Measurements from ENCODE around the gene TEX51.

The TEX51 gene

GRCh38 chr2:126894082-126894481 lies 4.6 kb upstream of the TEX51 start:
- no peak overlapping the region for H3K4me3 ChIP-seq (ENCODE audit: low read depth in 1 of 2, low read length in 2 of 2)
- no peaks in the 10 kb centered on the region for H3K36me3 ChIP-seq (ENCODE audit: control insufficient read depth in 1 of 2, insufficient read depth in 2 of 2, low read length in 2 of 2)
- H3K9me3 ChIP-seq (ENCODE audit: control insufficient read depth in 1 of 2, low read length in 2 of 2): no peaks in the 10 kb centered on the region
- H3K27ac ChIP-seq (ENCODE audit: low read length): no peak overlapping the region
- H3K4me1 ChIP-seq (ENCODE audit: control insufficient read depth in 1 of 2, insufficient read depth in 2 of 2, low read length in 2 of 2): no peaks in the 10 kb centered on the region
- no peaks in the 10 kb centered on the region for H3K27me3 ChIP-seq (ENCODE audit: low read depth, low read length)

- Histone ChIP-seq H3K4me1 (ENCODE audit: control insufficient read depth in 1 of 2, insufficient read depth in 2 of 2, low read length in 2 of 2) (no peaks in the 10 kb centered on the region), H3K36me3 (ENCODE audit: control insufficient read depth in 1 of 2, insufficient read depth in 2 of 2, low read length in 2 of 2) (no peaks in the 10 kb centered on the region), H3K4me3 (ENCODE audit: low read depth in 1 of 2, low read length in 2 of 2) (no peak overlapping the region), H3K27me3 (ENCODE audit: low read depth, low read length) (no peaks in the 10 kb centered on the region), H3K27ac (ENCODE audit: low read length) (no peak overlapping the region), H3K9me3 (ENCODE audit: control insufficient read depth in 1 of 2, low read length in 2 of 2) (no peaks in the 10 kb centered on the region)
Measured at GRCh38 chr2:126894585-126895182, 4.0 kb upstream of the TEX51 start.

GRCh38 chr2:126895336-126895735 lies 3.4 kb upstream of the TEX51 start:
- H3K27me3 ChIP-seq (ENCODE audit: low read depth, low read length): no peaks in the 10 kb centered on the region
- no peaks in the 10 kb centered on the region for H3K36me3 ChIP-seq (ENCODE audit: control insufficient read depth in 1 of 2, insufficient read depth in 2 of 2, low read length in 2 of 2)
- no peaks in the 10 kb centered on the region for H3K9me3 ChIP-seq (ENCODE audit: control insufficient read depth in 1 of 2, low read length in 2 of 2)
- H3K27ac ChIP-seq (ENCODE audit: low read length): no peak overlapping the region
- no peak overlapping the region for H3K4me3 ChIP-seq (ENCODE audit: low read depth in 1 of 2, low read length in 2 of 2)
- no peaks in the 10 kb centered on the region for H3K4me1 ChIP-seq (ENCODE audit: control insufficient read depth in 1 of 2, insufficient read depth in 2 of 2, low read length in 2 of 2)

DNA sequence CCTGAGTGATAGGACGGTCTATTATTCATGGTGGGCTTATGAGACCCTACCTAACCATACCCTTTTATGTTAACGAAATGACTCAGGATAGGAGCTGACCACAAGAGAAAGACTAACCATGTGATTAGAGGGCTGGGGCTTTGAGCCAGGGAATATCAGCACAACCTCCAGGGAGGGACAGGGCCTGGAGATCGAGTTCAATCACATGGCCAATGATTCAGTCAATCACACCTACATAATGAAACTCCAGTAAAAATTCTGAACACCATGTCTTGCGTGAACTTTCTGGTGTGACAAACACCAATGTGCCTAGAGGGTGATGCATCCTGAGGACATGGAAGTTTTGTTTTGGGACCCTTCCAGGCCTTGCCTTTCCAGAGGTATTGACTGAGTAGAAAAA lies 2.2 kb upstream of the TEX51 start:
- Histone ChIP-seq H3K4me1 (ENCODE audit: control insufficient read depth in 1 of 2, insufficient read depth in 2 of 2, low read length in 2 of 2) (no peaks in the 10 kb centered on the region), H3K4me3 (ENCODE audit: low read depth in 1 of 2, low read length in 2 of 2) (no peak overlapping the region), H3K27ac (ENCODE audit: low read length) (no peak overlapping the region), H3K27me3 (ENCODE audit: low read depth, low read length) (no peaks in the 10 kb centered on the region), H3K9me3 (ENCODE audit: control insufficient read depth in 1 of 2, low read length in 2 of 2) (no peaks in the 10 kb centered on the region), H3K36me3 (ENCODE audit: control insufficient read depth in 1 of 2, insufficient read depth in 2 of 2, low read length in 2 of 2) (no peaks in the 10 kb centered on the region)

DNA sequence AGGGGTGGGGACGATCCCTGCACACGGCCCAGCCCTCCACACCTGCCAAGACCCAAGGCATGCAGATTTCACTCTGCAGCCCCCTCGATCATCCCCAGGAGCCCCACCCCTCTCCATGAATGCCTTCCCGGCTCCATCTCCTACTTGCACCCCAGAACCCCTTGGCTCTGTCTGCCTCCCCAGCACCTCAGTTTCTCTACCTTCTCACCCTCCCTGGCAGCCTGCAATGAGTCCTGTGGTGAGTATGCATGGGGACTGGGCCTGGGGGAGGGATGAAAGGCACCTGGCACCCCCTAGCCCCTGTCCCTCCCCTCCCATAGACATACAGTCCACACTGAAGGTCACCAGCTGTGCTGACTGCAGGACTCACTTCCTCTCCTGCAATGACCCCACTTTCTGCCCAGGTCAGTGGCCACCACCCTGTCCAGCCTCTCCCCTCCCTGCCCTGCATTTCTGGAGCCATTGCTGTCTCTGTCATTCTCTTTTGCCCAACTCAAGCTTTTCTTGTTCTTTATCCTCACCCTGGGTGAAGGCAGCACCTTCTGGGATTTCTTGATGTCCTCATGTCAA lies 1.0 kb downstream of the TEX51 start:
- Histone ChIP-seq H3K36me3 (ENCODE audit: control insufficient read depth in 1 of 2, insufficient read depth in 2 of 2, low read length in 2 of 2) (no peaks in the 10 kb centered on the region), H3K27ac (ENCODE audit: low read length) (no peak overlapping the region), H3K9me3 (ENCODE audit: control insufficient read depth in 1 of 2, low read length in 2 of 2) (peaks cover 0 to 5% of the 10 kb centered on the region in 2 donors), H3K27me3 (ENCODE audit: low read depth, low read length) (no peaks in the 10 kb centered on the region), H3K4me1 (ENCODE audit: control insufficient read depth in 1 of 2, insufficient read depth in 2 of 2, low read length in 2 of 2) (no peaks in the 10 kb centered on the region), H3K4me3 (ENCODE audit: low read depth in 1 of 2, low read length in 2 of 2) (no peak overlapping the region)

DNA sequence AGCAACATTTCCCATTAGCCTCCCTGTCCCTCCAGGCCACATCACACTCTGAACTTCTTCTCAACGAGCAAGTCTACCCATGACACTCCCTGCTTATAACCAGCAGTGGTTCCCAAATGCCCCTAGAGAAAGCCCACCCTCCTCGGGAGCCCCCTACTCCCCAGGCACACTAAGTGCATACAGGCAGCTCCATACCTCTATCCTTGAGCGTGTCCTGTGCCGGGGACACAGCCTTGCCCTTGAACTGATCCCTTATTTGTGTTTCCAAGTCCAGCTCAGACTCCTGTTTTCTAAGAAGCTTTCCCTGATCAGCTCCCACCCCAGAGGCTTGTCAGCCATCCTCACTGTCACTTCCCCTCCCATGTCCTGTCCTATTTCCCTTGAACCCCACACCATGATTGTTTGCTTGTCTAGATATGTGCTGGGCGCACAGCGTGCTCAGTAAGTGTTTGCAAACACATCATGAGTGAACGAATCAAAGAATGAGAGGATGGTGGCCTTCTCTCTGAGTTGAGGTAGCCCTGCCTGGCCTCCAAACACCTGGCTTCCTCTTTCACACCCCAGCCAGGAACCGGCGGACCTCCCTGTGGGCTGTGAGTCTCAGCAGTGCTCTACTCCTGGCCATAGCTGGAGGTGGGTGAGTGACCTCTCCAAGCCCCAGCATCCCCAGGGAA lies 2.1 kb downstream of the TEX51 start:
- Histone ChIP-seq H3K27ac (ENCODE audit: low read length) (no peak overlapping the region), H3K27me3 (ENCODE audit: low read depth, low read length) (no peaks in the 10 kb centered on the region), H3K9me3 (ENCODE audit: control insufficient read depth in 1 of 2, low read length in 2 of 2) (peaks cover 0 to 5% of the 10 kb centered on the region in 2 donors), H3K36me3 (ENCODE audit: control insufficient read depth in 1 of 2, insufficient read depth in 2 of 2, low read length in 2 of 2) (no peaks in the 10 kb centered on the region), H3K4me3 (ENCODE audit: low read depth in 1 of 2, low read length in 2 of 2) (no peak overlapping the region), H3K4me1 (ENCODE audit: control insufficient read depth in 1 of 2, insufficient read depth in 2 of 2, low read length in 2 of 2) (no peaks in the 10 kb centered on the region)

DNA sequence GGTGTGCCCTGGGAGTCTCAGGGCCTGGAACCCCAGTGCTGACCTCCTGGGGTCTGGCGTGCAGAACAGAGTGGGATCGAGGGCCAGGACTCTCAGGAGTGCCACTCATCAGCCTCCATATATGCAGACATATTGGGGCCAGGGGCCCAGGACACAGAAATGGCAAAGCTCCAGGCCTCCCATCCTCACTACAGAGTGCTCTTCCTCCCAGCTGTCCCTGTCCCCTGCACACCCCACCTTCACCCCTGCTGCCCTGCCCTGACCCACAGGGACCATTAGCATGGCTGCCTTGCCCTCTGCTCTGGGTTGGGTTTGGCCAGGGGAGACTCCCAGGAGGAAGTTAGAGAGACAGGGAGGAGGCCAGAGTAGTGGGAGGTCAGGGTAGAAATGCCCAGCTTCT lies 2.8 kb downstream of the TEX51 start:
- no peaks in the 10 kb centered on the region for H3K27me3 ChIP-seq (ENCODE audit: low read depth, low read length)

DNA sequence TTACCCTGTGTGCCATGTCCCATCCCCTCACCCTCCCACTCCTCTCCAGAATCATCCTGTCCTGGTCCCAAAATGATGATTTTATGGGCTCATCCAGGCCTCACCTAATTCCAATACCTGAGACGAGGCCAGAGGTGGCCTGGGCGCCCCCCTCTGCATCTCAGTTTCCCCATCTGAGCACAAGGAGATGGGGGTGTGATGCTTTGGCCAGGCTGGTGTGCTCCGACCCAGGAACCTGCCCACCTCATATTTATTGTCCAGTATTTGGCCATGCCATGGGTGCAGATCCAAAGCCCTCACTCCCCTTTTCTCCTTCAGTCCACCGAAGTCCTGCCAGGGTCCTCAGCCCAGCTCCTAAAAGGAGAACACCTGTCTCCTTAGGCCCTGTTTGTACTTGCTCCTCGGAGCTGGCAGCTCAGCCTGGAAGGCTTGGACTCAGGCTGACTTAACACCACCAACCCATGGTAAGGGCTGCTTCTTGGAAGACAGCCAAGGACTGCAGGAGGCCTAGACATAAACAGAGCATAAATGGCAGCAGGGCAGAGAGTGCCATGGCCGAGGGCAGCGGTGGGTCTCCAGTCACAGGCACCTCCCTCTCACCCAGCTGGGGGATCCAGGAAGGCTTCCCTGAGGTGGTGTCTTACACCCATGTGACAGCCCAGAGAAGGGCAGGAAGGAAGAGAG lies 3.6 kb downstream of the TEX51 start:
- Histone ChIP-seq H3K4me1 (ENCODE audit: control insufficient read depth in 1 of 2, insufficient read depth in 2 of 2, low read length in 2 of 2) (no peaks in the 10 kb centered on the region), H3K36me3 (ENCODE audit: control insufficient read depth in 1 of 2, insufficient read depth in 2 of 2, low read length in 2 of 2) (no peaks in the 10 kb centered on the region), H3K4me3 (ENCODE audit: low read depth in 1 of 2, low read length in 2 of 2) (no peak overlapping the region), H3K27me3 (ENCODE audit: low read depth, low read length) (no peaks in the 10 kb centered on the region), H3K27ac (ENCODE audit: low read length) (no peak overlapping the region), H3K9me3 (ENCODE audit: control insufficient read depth in 1 of 2, low read length in 2 of 2) (peaks cover 0 to 5% of the 10 kb centered on the region in 2 donors)

More for the DNA sequence above, 2.8 kb downstream of the TEX51 start:
- peaks cover 0 to 5% of the 10 kb centered on the region in 2 donors for H3K9me3 ChIP-seq (ENCODE audit: control insufficient read depth in 1 of 2, low read length in 2 of 2)
- no peak overlapping the region for H3K27ac ChIP-seq (ENCODE audit: low read length)
- no peaks in the 10 kb centered on the region for H3K36me3 ChIP-seq (ENCODE audit: control insufficient read depth in 1 of 2, insufficient read depth in 2 of 2, low read length in 2 of 2)
- H3K4me3 ChIP-seq (ENCODE audit: low read depth in 1 of 2, low read length in 2 of 2): no peak overlapping the region
- H3K4me1 ChIP-seq (ENCODE audit: control insufficient read depth in 1 of 2, insufficient read depth in 2 of 2, low read length in 2 of 2): no peaks in the 10 kb centered on the region

- H3K27me3 ChIP-seq (ENCODE audit: low read depth, low read length): no peaks in the 10 kb centered on the region
- H3K36me3 ChIP-seq (ENCODE audit: control insufficient read depth in 1 of 2, insufficient read depth in 2 of 2, low read length in 2 of 2): no peaks in the 10 kb centered on the region
- no peak overlapping the region for H3K4me3 ChIP-seq (ENCODE audit: low read depth in 1 of 2, low read length in 2 of 2)
Measured at GRCh38 chr2:126902859-126903258, 4.2 kb downstream of the TEX51 start.

GRCh38 chr2:126905991-126906390 lies 7.3 kb downstream of the TEX51 start:
- H3K36me3 ChIP-seq (ENCODE audit: control insufficient read depth in 1 of 2, insufficient read depth in 2 of 2, low read length in 2 of 2): no peaks in the 10 kb centered on the region
- peaks cover 0 to 5% of the 10 kb centered on the region in 2 donors for H3K9me3 ChIP-seq (ENCODE audit: control insufficient read depth in 1 of 2, low read length in 2 of 2)
- H3K27me3 ChIP-seq (ENCODE audit: low read depth, low read length): no peaks in the 10 kb centered on the region
- peaks cover 0 to 5% of the 10 kb centered on the region in 2 donors for H3K4me1 ChIP-seq (ENCODE audit: control insufficient read depth in 1 of 2, insufficient read depth in 2 of 2, low read length in 2 of 2)
- H3K27ac ChIP-seq (ENCODE audit: low read length): no peak overlapping the region
- H3K4me3 ChIP-seq (ENCODE audit: low read depth in 1 of 2, low read length in 2 of 2): no peak overlapping the region

More at GRCh38 chr2:126902859-126903258, 4.2 kb downstream of the TEX51 start:
- H3K9me3 ChIP-seq (ENCODE audit: control insufficient read depth in 1 of 2, low read length in 2 of 2): peaks cover 0 to 5% of the 10 kb centered on the region in 2 donors
- no peaks in the 10 kb centered on the region for H3K4me1 ChIP-seq (ENCODE audit: control insufficient read depth in 1 of 2, insufficient read depth in 2 of 2, low read length in 2 of 2)
- no peak overlapping the region for H3K27ac ChIP-seq (ENCODE audit: low read length)

DNA sequence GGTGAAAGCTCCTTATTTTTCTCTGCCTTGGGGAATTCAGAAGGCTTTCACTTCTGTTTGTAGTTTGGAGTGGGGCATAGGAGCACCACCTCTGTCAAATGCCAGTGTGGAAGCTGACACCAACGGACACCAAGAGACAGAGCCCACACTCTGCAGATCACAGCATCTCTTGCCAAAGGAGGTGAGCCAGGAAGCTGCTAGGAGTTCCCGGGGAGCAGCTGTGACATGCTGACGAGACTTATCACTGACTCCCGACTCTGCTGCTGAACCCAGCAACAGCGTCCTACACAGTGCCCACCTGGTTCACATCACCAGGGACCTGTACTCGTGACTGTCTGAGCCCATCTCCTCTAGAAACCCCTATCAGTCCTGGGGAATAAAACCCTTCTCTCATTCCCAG lies 8.1 kb downstream of the TEX51 start:
- Histone ChIP-seq H3K27ac (ENCODE audit: low read length) (no peak overlapping the region), H3K36me3 (ENCODE audit: control insufficient read depth in 1 of 2, insufficient read depth in 2 of 2, low read length in 2 of 2) (no peaks in the 10 kb centered on the region), H3K27me3 (ENCODE audit: low read depth, low read length) (no peaks in the 10 kb centered on the region)

More for the DNA sequence above, 8.1 kb downstream of the TEX51 start:
- Histone ChIP-seq H3K4me1 (ENCODE audit: control insufficient read depth in 1 of 2, insufficient read depth in 2 of 2, low read length in 2 of 2) (peaks cover 0 to 5% of the 10 kb centered on the region in 2 donors), H3K9me3 (ENCODE audit: control insufficient read depth in 1 of 2, low read length in 2 of 2) (peaks cover 0 to 5% of the 10 kb centered on the region in 2 donors), H3K4me3 (ENCODE audit: low read depth in 1 of 2, low read length in 2 of 2) (no peak overlapping the region)
